ENCODE data around the gene WDR89. TPM values are rescaled to one million over a fixed set of nuclear protein-coding genes. Genes with fewer than 3 reads are reported as not detected.

Gene WDR89
- total and polyA plus RNA-seq, 2 experiments from 2014 or later = 21.5 to 31.8 TPM

DNA sequence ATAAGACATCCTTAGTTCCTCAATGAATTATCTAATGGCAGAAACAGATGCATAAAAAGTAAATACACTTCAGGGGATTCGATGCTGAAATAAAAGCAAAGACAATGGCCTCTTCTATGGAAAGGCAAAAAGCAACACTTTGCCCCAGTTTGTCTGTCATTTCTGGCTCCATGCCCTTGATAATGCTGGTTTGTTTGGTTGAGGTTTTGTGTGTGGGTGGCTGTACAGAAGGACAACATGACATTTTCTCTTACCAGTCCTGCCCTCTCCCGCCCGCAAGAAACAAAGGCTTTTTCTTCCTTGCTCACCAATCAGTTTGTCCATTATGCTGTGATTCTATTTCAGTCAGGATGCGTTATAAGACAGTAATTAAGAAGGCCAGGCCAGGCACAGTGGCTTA is 18.1 kb upstream of the WDR89 start (continued):
- TF ChIP-seq, protein P1, sequence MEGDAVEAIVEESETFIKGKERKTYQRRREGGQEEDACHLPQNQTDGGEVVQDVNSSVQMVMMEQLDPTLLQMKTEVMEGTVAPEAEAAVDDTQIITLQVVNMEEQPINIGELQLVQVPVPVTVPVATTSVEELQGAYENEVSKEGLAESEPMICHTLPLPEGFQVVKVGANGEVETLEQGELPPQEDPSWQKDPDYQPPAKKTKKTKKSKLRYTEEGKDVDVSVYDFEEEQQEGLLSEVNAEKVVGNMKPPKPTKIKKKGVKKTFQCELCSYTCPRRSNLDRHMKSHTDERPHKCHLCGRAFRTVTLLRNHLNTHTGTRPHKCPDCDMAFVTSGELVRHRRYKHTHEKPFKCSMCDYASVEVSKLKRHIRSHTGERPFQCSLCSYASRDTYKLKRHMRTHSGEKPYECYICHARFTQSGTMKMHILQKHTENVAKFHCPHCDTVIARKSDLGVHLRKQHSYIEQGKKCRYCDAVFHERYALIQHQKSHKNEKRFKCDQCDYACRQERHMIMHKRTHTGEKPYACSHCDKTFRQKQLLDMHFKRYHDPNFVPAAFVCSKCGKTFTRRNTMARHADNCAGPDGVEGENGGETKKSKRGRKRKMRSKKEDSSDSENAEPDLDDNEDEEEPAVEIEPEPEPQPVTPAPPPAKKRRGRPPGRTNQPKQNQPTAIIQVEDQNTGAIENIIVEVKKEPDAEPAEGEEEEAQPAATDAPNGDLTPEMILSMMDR (conservative IDR thresholded peaks at IDR 0.05; ENCODE audit: low read depth in 2 of 2) = no peak

DNA sequence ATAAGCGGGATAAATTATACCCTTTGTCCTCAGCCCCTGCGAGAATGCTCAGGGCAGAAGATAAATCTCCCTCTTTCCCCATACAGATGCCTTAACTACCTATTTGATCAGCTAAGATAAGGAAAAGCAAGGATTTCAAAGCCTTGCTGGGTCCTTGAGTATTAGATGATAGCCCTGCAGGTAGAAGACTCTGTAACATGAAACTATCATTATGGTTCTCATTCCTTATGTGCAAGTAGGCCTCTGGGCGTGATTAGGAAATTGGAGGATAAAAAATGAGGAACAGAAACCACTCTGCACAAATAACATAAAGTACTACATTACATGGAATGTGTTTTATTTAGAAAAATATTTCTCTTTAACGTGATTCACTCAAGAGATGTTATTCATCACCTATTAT is 14.5 kb upstream of the WDR89 start:
- no peaks in the 10 kb centered on the region for H3K36me3 ChIP-seq (ENCODE audit: insufficient read depth)
- no peaks in the 10 kb centered on the region for H3K9me2 ChIP-seq (ENCODE audit: insufficient read depth)
- Mint-ChIP-seq H3K36me3 (ENCODE audit: low read depth) (no peaks in the 10 kb centered on the region), H3K27ac (no peak overlapping the region), H3K4me3 (no peak overlapping the region), H3K9me3 (no peaks in the 10 kb centered on the region), H3K4me1 (no peaks in the 10 kb centered on the region), H3K27me3 (ENCODE audit: insufficient read depth, low read depth, poor library complexity) (no peaks in the 10 kb centered on the region)
- ATAC-seq (no peak), DNase-seq (ENCODE audit: low spot score) (no peak)
- H3F3A ChIP-seq (replicated peaks; ENCODE audit: low read depth) = no peaks in the 10 kb centered on the region
- H3K27me3 ChIP-seq (ENCODE audit: insufficient read depth) = no peaks in the 10 kb centered on the region
- TF ChIP-seq, protein P2, sequence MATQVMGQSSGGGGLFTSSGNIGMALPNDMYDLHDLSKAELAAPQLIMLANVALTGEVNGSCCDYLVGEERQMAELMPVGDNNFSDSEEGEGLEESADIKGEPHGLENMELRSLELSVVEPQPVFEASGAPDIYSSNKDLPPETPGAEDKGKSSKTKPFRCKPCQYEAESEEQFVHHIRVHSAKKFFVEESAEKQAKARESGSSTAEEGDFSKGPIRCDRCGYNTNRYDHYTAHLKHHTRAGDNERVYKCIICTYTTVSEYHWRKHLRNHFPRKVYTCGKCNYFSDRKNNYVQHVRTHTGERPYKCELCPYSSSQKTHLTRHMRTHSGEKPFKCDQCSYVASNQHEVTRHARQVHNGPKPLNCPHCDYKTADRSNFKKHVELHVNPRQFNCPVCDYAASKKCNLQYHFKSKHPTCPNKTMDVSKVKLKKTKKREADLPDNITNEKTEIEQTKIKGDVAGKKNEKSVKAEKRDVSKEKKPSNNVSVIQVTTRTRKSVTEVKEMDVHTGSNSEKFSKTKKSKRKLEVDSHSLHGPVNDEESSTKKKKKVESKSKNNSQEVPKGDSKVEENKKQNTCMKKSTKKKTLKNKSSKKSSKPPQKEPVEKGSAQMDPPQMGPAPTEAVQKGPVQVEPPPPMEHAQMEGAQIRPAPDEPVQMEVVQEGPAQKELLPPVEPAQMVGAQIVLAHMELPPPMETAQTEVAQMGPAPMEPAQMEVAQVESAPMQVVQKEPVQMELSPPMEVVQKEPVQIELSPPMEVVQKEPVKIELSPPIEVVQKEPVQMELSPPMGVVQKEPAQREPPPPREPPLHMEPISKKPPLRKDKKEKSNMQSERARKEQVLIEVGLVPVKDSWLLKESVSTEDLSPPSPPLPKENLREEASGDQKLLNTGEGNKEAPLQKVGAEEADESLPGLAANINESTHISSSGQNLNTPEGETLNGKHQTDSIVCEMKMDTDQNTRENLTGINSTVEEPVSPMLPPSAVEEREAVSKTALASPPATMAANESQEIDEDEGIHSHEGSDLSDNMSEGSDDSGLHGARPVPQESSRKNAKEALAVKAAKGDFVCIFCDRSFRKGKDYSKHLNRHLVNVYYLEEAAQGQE (IDR thresholded peaks at IDR 0.05; ENCODE audit: unreplicated experiment) = no peak
- TF ChIP-seq POLR2AphosphoS5 (IDR thresholded peaks at IDR 0.05; ENCODE audit: low read depth) (no peak), STAT1 (IDR thresholded peaks at IDR 0.05; ENCODE audit: unreplicated experiment) (no peak), EZH2 (IDR thresholded peaks at IDR 0.05; ENCODE audit: low read depth, unreplicated experiment) (no peak), ZNF114 (CRISPR knock-in tag; IDR thresholded peaks at IDR 0.05) (no peak), ZNF331 (CRISPR knock-in tag; IDR thresholded peaks at IDR 0.05; ENCODE audit: low read depth) (no peak), CREB1 (CRISPR knock-in tag; IDR thresholded peaks at IDR 0.05; ENCODE audit: low read depth) (no peak), EZH2phosphoT487 (IDR thresholded peaks at IDR 0.05; ENCODE audit: unreplicated experiment) (no peak), NANOG (IDR thresholded peaks at IDR 0.05; ENCODE audit: borderline replicate concordance) (no peak), ETS1 (IDR thresholded peaks at IDR 0.05) (no peak)
- H3K4me1 ChIP-seq (ENCODE audit: insufficient read depth) = no peaks in the 10 kb centered on the region
- H4K20me1 ChIP-seq (replicated peaks; ENCODE audit: insufficient read depth) = no peaks in the 10 kb centered on the region
- H3K4me2 ChIP-seq = no peak overlapping the region
- H2AFZ ChIP-seq = no peak overlapping the region
- no peak overlapping the region for H3K27ac ChIP-seq (ENCODE audit: low read depth)
- no peaks in the 10 kb centered on the region for H3K79me2 ChIP-seq (replicated peaks; ENCODE audit: insufficient read depth)
- H3K4me3 ChIP-seq = no peak overlapping the region

Data from GM23338 (cell line).